Limb (tissue), 2 donors: ENCODE results near the gene CTDP1.
"Not testable (repeated sequence)": the region's sequence is repeated elsewhere in the genome, so short reads cannot be mapped to it uniquely, and the experiment has no call there.

Experiments used
- DNase-seq, 2 donors: peaks; one replicate each; pipeline ENCODE4 v3.0.0-alpha.2; 2016; ENCODE audit errors: extremely low spot score in 2 of 2

The CTDP1 gene

GRCh38 chr18:79739440-79739778, 59.8 kb downstream of the CTDP1 start:
- DNase-seq = no peak

- not testable (repeated sequence) for DNase-seq
These were observed 60.4 kb downstream of the CTDP1 start for GRCh38 chr18:79740047-79740446.

GRCh38 chr18:79740521-79741361, 61.1 kb downstream of the CTDP1 start:
- no peak for DNase-seq

- DNase-seq = no peak
These were observed 61.7 kb downstream of the CTDP1 start for GRCh38 chr18:79741362-79741700.

- no peak for DNase-seq
These were observed 62.5 kb downstream of the CTDP1 start for GRCh38 chr18:79742076-79742475.

- no peak for DNase-seq
These were observed 65.0 kb downstream of the CTDP1 start for GRCh38 chr18:79744625-79745024.

- DNase-seq = no peak
These were observed 67.1 kb downstream of the CTDP1 start for GRCh38 chr18:79746730-79747129.

- DNase-seq = no peak
These were observed 67.7 kb downstream of the CTDP1 start for GRCh38 chr18:79747156-79747845.

GRCh38 chr18:79748321-79749180, 68.9 kb downstream of the CTDP1 start:
- no peak for DNase-seq

- no peak for DNase-seq
These were observed 69.9 kb downstream of the CTDP1 start for GRCh38 chr18:79749251-79750191.

GRCh38 chr18:79750980-79751571, 71.5 kb downstream of the CTDP1 start:
- no peak for DNase-seq

GRCh38 chr18:79751918-79752578, 72.4 kb downstream of the CTDP1 start:
- DNase-seq = not testable (repeated sequence)

GRCh38 chr18:79752946-79753345, 73.3 kb downstream of the CTDP1 start:
- not testable (repeated sequence) for DNase-seq

- no peak for DNase-seq
These were observed 73.8 kb downstream of the CTDP1 start for GRCh38 chr18:79753391-79753851.

GRCh38 chr18:79754022-79754761, 74.6 kb downstream of the CTDP1 start:
- no peak for DNase-seq

GRCh38 chr18:79754831-79755351, 75.3 kb downstream of the CTDP1 start:
- no peak for DNase-seq

GRCh38 chr18:79755496-79756142, 76.0 kb downstream of the CTDP1 start:
- no peak for DNase-seq

GRCh38 chr18:79756143-79756500, 76.5 kb downstream of the CTDP1 start:
- no peak for DNase-seq

- no peak for DNase-seq
These were observed 77.2 kb downstream of the CTDP1 start for GRCh38 chr18:79756826-79757225.
